Ovary (tissue), 9 donors: ENCODE data around the gene D2HGDH. TPM values are rescaled to one million over a fixed set of nuclear protein-coding genes. Genes with fewer than 3 reads are reported as not detected.
"Not testable (repeated sequence)": the region's sequence is repeated elsewhere in the genome, so short reads cannot be mapped to it uniquely, and the experiment has no call there.

ENCODE experiments used
- DNase-seq, 5 donors: peaks; one replicate each; pipeline ENCODE4 v3.0.0-alpha.2; 2019 to 2020
- H3K27ac ChIP-seq, 2 donors: fragments of 200-600 bp; one replicate each; pipeline versions ENCODE4 v1.5.1 to v1.8.0; 2019 to 2022
- H3K27me3 ChIP-seq: fragments of 200-600 bp; one replicate; pipeline ENCODE4 v1.8.0; 2022
- H3K36me3 ChIP-seq: fragments of 200-600 bp; sonication (generic); one replicate; pipeline ENCODE4 v1.5.1; 2019
- H3K4me1 ChIP-seq: one replicate; pipeline ENCODE4 v1.8.1; 2013; ENCODE audit warnings: mild to moderate bottlenecking, moderate library complexity; ENCODE audit not compliant: insufficient read depth
- H3K4me3 ChIP-seq: fragments of 200-600 bp; sonication (generic); one replicate; pipeline ENCODE4 v1.5.1; 2017
- H3K9me3 ChIP-seq, 2 donors: fragments of 200-600 bp in 1 of 2; sonication (generic) in 1 of 2; one replicate each; pipeline versions ENCODE4 v1.5.1 to v1.8.1; 2013 to 2019; ENCODE audit warnings: mild to moderate bottlenecking in 1 of 2, moderate library complexity in 1 of 2
- EP300 ChIP-seq: sonication (generic); formaldehyde crosslinking; IDR thresholded peaks from one replicate; pipeline ENCODE4 v1.6.1; 2017; ENCODE audit warnings: antibody characterized with exemption
- POLR2A ChIP-seq: fragments of 450-650 bp; IDR thresholded peaks from one replicate; pipeline ENCODE4 v1.6.1; 2017; ENCODE audit warnings: antibody characterized with exemption, mild to moderate bottlenecking, moderate library complexity
- WGBS, 3 donors: extraction: QIAGEN DNeasy Blood & Tissue Kit in 1 of 3; methylation state at CpG; one replicate each; pipeline versions ENCODE4 v1.1.5 to v1.1.7; 2013 to 2017; 5-methylcytosine and 5-hydroxymethylcytosine counted together
- intact Hi-C, 4 donors: fragments of 100-400 bp; cut with DNase I; formaldehyde crosslinking; loops; one replicate each; pipeline versions ENCODE4 v1.11.0 to v1.15.1; 2022 to 2023
- polyA plus RNA-seq, 2 donors: library from polyadenylated mRNA; stranded (reverse); fragments of 200-250 nt in 1 of 2; fragments of 350-450 nt in 1 of 2; fragmentation: Illumina TruSeq in 1 of 2; extraction: RNeasy Lipid Tissue Mini Kit (QIAGEN cat#74804) in 1 of 2; gene quantifications; one replicate each; pipeline ENCODE4 v1.2.3, GENCODE V29; 2013 to 2014
- total RNA-seq, 7 donors: library from RNA; depleted of rRNA in 2 of 7; stranded (reverse); fragments of >200 nt in 2 of 7; fragmentation: NEBNext Ultra II Directional in 3 of 7; extraction: Animal tissue kit (Norgen Biotek cat#: 25700) in 3 of 7; gene quantifications; one replicate each; pipeline versions ENCODE4 v1.1.0 to v1.2.4, GENCODE V29; 2016 to 2023
- TF ChIP-seq, protein P1 (sequence below), 3 donors: fragments of 450-650 bp in 2 of 3; fragments of 200-600 bp in 1 of 3; IDR thresholded peaks; one replicate each; pipeline versions ENCODE4 v1.5.1 to v1.8.0; 2016 to 2022; ENCODE audit warnings: antibody characterized with exemption in 3 of 3, mild to moderate bottlenecking in 1 of 3
- donor health status: DM: no; HTN: no; CAD: no; lungs with moderate emphysema.
- donor health status: DM: no; HTN: no; CAD: no.
- donor health status: Bipolar disorder and iron deficiency.
- donor health status: DM: yes; HTN: yes; CAD: no.
- donor health status: DM: no; HTN: no; CAD: no.
- donor health status: DM: yes; HTN: yes; CAD: no.

Gene D2HGDH
- total and polyA plus RNA-seq, 9 donors, result 0.63 to 35.1 (median 24.6) TPM

DNA sequence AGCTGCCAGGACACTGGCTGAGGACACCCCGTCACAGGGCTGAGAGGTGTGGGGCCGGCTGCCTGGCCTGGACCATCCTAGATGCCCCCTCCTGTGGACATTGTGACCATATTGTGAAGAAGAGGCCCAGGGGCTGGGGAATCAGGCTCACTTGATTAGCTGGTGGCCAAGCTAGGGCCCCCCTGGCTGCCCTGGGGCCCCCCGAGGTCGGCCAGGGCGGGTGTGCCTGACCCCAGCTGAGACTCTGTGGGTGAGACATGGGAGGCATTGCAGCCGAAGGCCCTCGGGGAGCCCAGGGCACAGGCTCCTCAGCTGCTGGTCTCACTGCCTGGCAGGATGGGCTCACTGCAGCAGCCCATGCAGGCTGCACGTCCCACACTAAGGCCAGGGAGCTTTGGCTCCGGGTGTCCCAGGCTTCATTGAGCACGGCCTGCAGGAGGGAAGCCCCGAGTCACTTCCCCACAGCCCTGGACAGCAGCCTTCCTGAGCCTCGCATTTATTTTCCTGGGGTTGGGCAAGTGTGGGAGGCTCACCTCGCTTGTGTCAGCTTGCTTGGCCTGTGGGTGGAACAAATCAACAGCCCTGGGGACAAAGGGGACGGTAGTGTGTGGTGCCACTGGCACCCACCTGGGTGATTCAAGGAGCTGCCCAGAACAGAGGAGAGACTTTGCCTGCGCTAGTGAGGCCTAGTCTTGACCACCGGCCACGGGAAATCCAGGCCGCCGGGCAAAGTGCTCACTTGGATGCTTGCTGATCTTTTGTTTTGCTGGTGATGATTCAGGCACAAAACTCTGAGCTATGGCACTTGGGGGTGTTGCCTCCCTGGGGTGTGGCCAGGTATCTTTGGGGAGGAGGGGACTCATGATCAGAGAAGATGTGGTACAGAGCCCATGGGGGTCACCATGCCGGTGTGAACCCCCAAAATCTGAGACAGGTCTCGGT is 43.5 kb downstream of the D2HGDH start:
- intact Hi-C loops, result no loop called here

GRCh38 chr2:241780939-241781569 is 46.6 kb downstream of the D2HGDH start:
- no peak overlapping the region for H3K4me3 ChIP-seq
- H3K27ac ChIP-seq, result no peak overlapping the region
- no peaks in the 10 kb centered on the region for H3K4me1 ChIP-seq
- H3K27me3 ChIP-seq, result no peaks in the 10 kb centered on the region
- no peaks in the 10 kb centered on the region for H3K36me3 ChIP-seq
- DNase-seq, result no peak
- H3K9me3 ChIP-seq, result peaks cover 0 to 3% of the 10 kb centered on the region in 2 donors
- TF ChIP-seq, protein P1, sequence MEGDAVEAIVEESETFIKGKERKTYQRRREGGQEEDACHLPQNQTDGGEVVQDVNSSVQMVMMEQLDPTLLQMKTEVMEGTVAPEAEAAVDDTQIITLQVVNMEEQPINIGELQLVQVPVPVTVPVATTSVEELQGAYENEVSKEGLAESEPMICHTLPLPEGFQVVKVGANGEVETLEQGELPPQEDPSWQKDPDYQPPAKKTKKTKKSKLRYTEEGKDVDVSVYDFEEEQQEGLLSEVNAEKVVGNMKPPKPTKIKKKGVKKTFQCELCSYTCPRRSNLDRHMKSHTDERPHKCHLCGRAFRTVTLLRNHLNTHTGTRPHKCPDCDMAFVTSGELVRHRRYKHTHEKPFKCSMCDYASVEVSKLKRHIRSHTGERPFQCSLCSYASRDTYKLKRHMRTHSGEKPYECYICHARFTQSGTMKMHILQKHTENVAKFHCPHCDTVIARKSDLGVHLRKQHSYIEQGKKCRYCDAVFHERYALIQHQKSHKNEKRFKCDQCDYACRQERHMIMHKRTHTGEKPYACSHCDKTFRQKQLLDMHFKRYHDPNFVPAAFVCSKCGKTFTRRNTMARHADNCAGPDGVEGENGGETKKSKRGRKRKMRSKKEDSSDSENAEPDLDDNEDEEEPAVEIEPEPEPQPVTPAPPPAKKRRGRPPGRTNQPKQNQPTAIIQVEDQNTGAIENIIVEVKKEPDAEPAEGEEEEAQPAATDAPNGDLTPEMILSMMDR (IDR thresholded peaks at IDR 0.05), result no peak
- TF ChIP-seq EP300, result no peak
- no peak for TF ChIP-seq POLR2A
- intact Hi-C loops, result no loop called here
- 78 to 87% (median 81%) methylated on average over 5 of the region's 5 CpGs for WGBS, 3 donors

More for the DNA sequence above, 43.5 kb downstream of the D2HGDH start:
- Histone ChIP-seq H3K27me3 (no peaks in the 10 kb centered on the region), H3K36me3 (no peaks in the 10 kb centered on the region), H3K9me3 (peaks cover 0 to 3% of the 10 kb centered on the region in 2 donors), H3K4me1 (no peaks in the 10 kb centered on the region), H3K4me3 (no peak overlapping the region), H3K27ac (no peak overlapping the region)
- DNase-seq, result no peak
- TF ChIP-seq, protein P1 (IDR thresholded peaks at IDR 0.05), result no peak
- TF ChIP-seq POLR2A, result no peak
- TF ChIP-seq EP300, result no peak
- WGBS, 3 donors, result 77 to 81% (median 79%) methylated on average over 18 to 21 of the region's 21 CpGs

DNA sequence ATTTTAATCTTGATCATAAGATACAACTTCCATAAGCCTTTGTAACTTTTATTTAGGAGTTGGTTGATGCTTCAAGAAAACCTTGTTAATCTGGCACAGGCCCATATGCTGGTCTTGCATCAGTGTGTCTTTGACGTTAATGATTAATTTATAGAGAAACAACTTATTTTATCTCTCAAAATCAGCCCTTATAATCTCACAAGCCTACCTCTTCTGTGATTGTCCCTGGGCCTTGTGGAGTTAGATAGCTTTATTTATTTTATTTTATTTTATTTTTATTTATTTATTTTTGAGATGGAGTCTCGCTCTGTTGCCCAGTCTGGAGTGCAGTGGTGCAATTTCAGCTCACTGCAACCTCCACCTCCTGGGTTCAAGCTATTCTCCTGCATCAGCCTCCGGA is 47.6 kb downstream of the D2HGDH start:
- H3K4me3 ChIP-seq, intact Hi-C loops, H3K4me1 ChIP-seq, DNase-seq, H3K27ac ChIP-seq, H3K9me3 ChIP-seq, H3K27me3 ChIP-seq, H3K36me3 ChIP-seq: not testable (repeated sequence)
- whole genome bisulfite sequencing, 3 donors, result 92 to 94% (median 93%) methylated on average over 3 of the region's 3 CpGs

DNA sequence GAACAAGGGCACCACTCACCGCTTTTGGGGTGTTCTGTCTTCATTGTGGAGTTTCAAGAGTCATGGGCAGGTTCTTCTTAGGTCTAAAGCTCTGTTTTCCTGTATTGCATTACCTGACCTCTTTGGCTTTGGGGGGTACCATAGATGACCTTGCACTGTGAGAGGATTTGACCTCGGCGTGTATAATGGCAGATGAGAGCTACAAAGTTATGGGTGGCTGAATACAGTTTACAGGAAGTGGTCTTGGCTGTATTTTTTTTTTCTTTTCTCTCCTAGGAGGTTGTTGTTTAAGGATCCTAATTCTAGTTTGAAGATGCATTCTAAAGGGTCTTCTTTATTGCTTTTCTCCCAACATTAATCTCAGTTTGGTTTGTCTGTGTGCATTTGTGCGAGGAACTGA is 53.7 kb downstream of the D2HGDH start:
- no peak overlapping the region for H3K27ac ChIP-seq
- 83 to 89% (median 85%) methylated on average over 4 of the region's 4 CpGs for WGBS, 3 donors
- no peak for DNase-seq
- intact Hi-C loops, result no loop called here
- H3K9me3 ChIP-seq, result no peaks in the 10 kb centered on the region
- no peaks in the 10 kb centered on the region for H3K4me1 ChIP-seq
- H3K36me3 ChIP-seq, result no peaks in the 10 kb centered on the region
- no peaks in the 10 kb centered on the region for H3K27me3 ChIP-seq
- TF ChIP-seq, protein P1 (IDR thresholded peaks at IDR 0.05), result no peak
- no peak for TF ChIP-seq EP300
- no peak for TF ChIP-seq POLR2A
- H3K4me3 ChIP-seq, result no peak overlapping the region

- Histone ChIP-seq H3K4me1 (no peaks in the 10 kb centered on the region), H3K27me3 (no peaks in the 10 kb centered on the region), H3K4me3 (no peak overlapping the region), H3K36me3 (no peaks in the 10 kb centered on the region), H3K27ac (no peak overlapping the region), H3K9me3 (no peaks in the 10 kb centered on the region)
- 45 to 49% (median 46%) methylated on average over 3 of the region's 3 CpGs for whole genome bisulfite sequencing, 3 donors
- TF ChIP-seq POLR2A (no peak), EP300 (no peak)
- TF ChIP-seq, protein P1 (IDR thresholded peaks at IDR 0.05), result no peak
- DNase-seq, result no peak
- intact Hi-C loops, result no loop called here
Observed at GRCh38 chr2:241788572-241788971, 54.1 kb downstream of the D2HGDH start.

DNA sequence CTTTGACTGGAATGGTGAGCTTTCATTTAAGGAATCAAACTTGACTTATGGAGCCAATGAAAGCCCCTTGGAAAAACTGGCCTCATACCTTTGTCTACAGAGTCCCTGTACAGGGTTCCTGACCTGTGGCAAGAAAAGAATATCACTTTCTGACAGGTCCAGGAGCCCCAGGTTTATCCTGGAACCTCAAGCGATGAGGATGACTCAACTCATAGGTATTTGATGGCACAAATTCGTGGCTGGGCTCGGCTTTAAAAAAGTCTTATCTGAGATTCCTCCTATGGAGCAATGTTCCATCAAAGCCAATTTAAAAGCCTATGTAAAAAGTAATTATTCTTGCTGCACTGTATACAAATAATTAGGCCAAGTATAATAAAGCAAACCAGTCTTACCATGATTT is 57.0 kb downstream of the D2HGDH start:
- DNase-seq, H3K27me3 ChIP-seq, H3K9me3 ChIP-seq, H3K4me3 ChIP-seq, H3K36me3 ChIP-seq, intact Hi-C loops, H3K27ac ChIP-seq, H3K4me1 ChIP-seq: not testable (repeated sequence)
- WGBS, 3 donors, result 23 to 43% (median 36%) methylated on average over 3 of the region's 3 CpGs
